Measurements from ENCODE around the gene MEGF10.

Gene MEGF10

DNA sequence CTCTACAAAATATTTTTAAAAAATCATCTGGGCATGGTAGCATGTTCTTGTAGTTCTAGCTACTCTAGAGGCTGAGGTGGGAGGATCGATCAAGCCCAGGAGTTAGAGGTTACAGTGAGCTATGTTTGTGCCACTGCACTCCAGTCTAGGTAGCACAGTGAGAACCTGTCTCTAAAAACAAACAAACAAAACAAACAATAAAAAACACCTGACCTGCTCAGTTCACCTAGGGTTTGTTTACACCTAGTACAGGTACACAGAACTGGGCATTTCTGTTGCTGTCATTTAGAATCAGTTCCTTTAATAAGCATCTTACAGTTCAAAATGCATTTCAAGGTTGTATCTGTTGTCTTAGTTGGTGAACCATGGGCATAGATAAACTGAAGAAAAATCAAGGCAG lies 95.3 kb downstream of the MEGF10 start:
- no peak for TF ChIP-seq ZNF384 (IDR thresholded peaks at IDR 0.05)
- TF ChIP-seq, protein P1, sequence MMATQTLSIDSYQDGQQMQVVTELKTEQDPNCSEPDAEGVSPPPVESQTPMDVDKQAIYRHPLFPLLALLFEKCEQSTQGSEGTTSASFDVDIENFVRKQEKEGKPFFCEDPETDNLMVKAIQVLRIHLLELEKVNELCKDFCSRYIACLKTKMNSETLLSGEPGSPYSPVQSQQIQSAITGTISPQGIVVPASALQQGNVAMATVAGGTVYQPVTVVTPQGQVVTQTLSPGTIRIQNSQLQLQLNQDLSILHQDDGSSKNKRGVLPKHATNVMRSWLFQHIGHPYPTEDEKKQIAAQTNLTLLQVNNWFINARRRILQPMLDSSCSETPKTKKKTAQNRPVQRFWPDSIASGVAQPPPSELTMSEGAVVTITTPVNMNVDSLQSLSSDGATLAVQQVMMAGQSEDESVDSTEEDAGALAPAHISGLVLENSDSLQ (IDR thresholded peaks at IDR 0.05): no peak
- no peak for TF ChIP-seq ARNT (IDR thresholded peaks at IDR 0.05)
- no peak for TF ChIP-seq SUZ12 (IDR thresholded peaks at IDR 0.05)
- TF ChIP-seq FOXA1 (IDR thresholded peaks at IDR 0.05): no peak
- TF ChIP-seq NFRKB (IDR thresholded peaks at IDR 0.05): no peak
- TF ChIP-seq TARDBP (IDR thresholded peaks at IDR 0.05): no peak
- TF ChIP-seq BHLHE40 (IDR thresholded peaks at IDR 0.05; ENCODE audit: borderline replicate concordance): no peak
- no peak for TF ChIP-seq HDGF (IDR thresholded peaks at IDR 0.05; ENCODE audit: borderline replicate concordance)
- no peak for TF ChIP-seq L3MBTL2 (conservative IDR thresholded peaks at IDR 0.05)
- no peak for TF ChIP-seq LEF1 (IDR thresholded peaks at IDR 0.05; ENCODE audit: borderline replicate concordance)
- TF ChIP-seq CTBP1 (IDR thresholded peaks at IDR 0.05; ENCODE audit: borderline replicate concordance): no peak
- no peak for TF ChIP-seq FOXK2 (IDR thresholded peaks at IDR 0.05)
- TF ChIP-seq ELF4 (IDR thresholded peaks at IDR 0.05): no peak
- no peak for TF ChIP-seq SP1 (IDR thresholded peaks at IDR 0.05)
- TF ChIP-seq FOXM1 (IDR thresholded peaks at IDR 0.05; ENCODE audit: borderline replicate concordance): no peak
- ChIA-PET POLR2A (no interaction called here), CTCF (no interaction called here)
- DNase-seq (ENCODE audit: extremely low spot score): no peak

DNA sequence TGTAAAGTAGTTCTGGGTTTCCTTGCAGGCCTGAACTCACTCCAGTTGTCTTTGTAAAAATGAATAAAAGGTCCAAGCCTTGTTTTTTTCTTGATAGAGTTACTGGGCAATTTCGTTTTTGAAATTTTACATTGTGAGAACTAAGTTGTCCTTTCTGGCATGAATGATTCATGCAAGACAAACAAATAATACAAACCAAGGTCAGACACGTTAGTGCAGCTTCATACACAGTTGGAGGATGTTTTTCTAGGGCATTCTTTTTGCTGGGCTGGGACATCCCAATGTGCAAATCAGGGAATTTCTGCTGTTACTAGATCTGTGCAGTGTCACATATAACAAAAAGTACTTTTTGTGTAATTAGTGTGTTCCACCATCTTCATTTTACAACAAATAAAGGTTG lies 96.0 kb downstream of the MEGF10 start:
- CTCF ChIA-PET: no interaction called here
- POLR2A ChIA-PET: no interaction called here
- no peak for DNase-seq (ENCODE audit: extremely low spot score)

DNA sequence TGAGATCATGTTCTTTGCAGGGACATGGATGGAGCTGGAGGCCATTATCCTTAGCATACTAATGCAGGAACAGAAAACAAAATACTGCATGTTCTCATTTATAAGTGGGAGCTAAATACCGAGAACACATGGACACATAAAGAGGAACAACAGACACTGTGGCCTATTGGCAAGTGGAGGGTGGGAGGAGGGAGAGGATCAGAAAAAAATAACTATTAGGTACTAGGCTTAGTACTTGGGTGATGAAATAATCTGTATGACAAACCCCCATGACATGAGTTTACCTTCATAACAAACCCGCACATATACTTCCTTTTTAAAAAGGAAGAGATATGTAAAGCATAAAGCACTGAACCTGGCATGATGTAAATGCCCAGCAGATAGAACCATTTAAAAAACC lies 99.0 kb downstream of the MEGF10 start:
- ChIA-PET POLR2A (no interaction called here), CTCF (no interaction called here)
- TF ChIP-seq BHLHE40 (IDR thresholded peaks at IDR 0.05; ENCODE audit: borderline replicate concordance) (no peak), FOXA1 (IDR thresholded peaks at IDR 0.05) (no peak), SP1 (IDR thresholded peaks at IDR 0.05) (no peak), L3MBTL2 (conservative IDR thresholded peaks at IDR 0.05) (no peak), ELF4 (IDR thresholded peaks at IDR 0.05) (no peak), ARNT (IDR thresholded peaks at IDR 0.05) (no peak), CTBP1 (IDR thresholded peaks at IDR 0.05; ENCODE audit: borderline replicate concordance) (no peak)
- TF ChIP-seq, protein P1 (IDR thresholded peaks at IDR 0.05): no peak
- no peak for DNase-seq (ENCODE audit: extremely low spot score)

More for the DNA sequence above, 96.0 kb downstream of the MEGF10 start:
- TF ChIP-seq LEF1 (IDR thresholded peaks at IDR 0.05; ENCODE audit: borderline replicate concordance) (no peak), BHLHE40 (IDR thresholded peaks at IDR 0.05; ENCODE audit: borderline replicate concordance) (no peak), SUZ12 (IDR thresholded peaks at IDR 0.05) (no peak), HDGF (IDR thresholded peaks at IDR 0.05; ENCODE audit: borderline replicate concordance) (no peak), ARNT (IDR thresholded peaks at IDR 0.05) (no peak), SP1 (IDR thresholded peaks at IDR 0.05) (no peak), L3MBTL2 (conservative IDR thresholded peaks at IDR 0.05) (no peak), NFRKB (IDR thresholded peaks at IDR 0.05) (no peak), ELF4 (IDR thresholded peaks at IDR 0.05) (no peak), FOXK2 (IDR thresholded peaks at IDR 0.05) (no peak), FOXA1 (IDR thresholded peaks at IDR 0.05) (no peak), FOXM1 (IDR thresholded peaks at IDR 0.05; ENCODE audit: borderline replicate concordance) (no peak), CTBP1 (IDR thresholded peaks at IDR 0.05; ENCODE audit: borderline replicate concordance) (no peak)
- TF ChIP-seq, protein P1 (IDR thresholded peaks at IDR 0.05): no peak

DNA sequence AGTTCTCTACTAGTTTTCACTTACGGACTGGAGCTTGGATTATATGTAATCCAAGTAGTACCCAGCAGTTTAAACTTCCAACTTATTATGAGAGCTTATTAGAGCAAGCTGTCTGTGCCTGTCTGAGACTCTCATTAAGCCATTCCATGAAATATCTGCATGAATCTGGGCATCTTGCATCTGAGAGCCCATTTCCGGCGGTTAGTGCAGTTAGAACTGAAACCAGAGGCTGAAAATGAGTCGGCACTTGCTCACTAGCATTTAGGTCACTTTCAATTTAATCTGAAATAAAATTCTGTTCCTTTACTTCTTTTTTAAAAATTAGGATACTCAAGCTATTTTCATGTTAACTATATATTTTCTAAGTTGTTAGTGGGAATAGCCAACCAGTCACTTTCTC lies 102.2 kb downstream of the MEGF10 start:
- ChIA-PET CTCF (no interaction called here), POLR2A (no interaction called here)
- no peak for DNase-seq (ENCODE audit: extremely low spot score)
- no peak for TF ChIP-seq ZNF384 (IDR thresholded peaks at IDR 0.05)
- TF ChIP-seq L3MBTL2 (conservative IDR thresholded peaks at IDR 0.05): no peak
- no peak for TF ChIP-seq FOXM1 (IDR thresholded peaks at IDR 0.05; ENCODE audit: borderline replicate concordance)
- TF ChIP-seq SP1 (IDR thresholded peaks at IDR 0.05): no peak
- no peak for TF ChIP-seq HDGF (IDR thresholded peaks at IDR 0.05; ENCODE audit: borderline replicate concordance)
- TF ChIP-seq, protein P1 (IDR thresholded peaks at IDR 0.05): no peak
- no peak for TF ChIP-seq TARDBP (IDR thresholded peaks at IDR 0.05)
- no peak for TF ChIP-seq NFRKB (IDR thresholded peaks at IDR 0.05)
- TF ChIP-seq FOXA1 (IDR thresholded peaks at IDR 0.05): no peak
- no peak for TF ChIP-seq ELF4 (IDR thresholded peaks at IDR 0.05)
- no peak for TF ChIP-seq ARNT (IDR thresholded peaks at IDR 0.05)
- no peak for TF ChIP-seq SUZ12 (IDR thresholded peaks at IDR 0.05)
- no peak for TF ChIP-seq CTBP1 (IDR thresholded peaks at IDR 0.05; ENCODE audit: borderline replicate concordance)
- no peak for TF ChIP-seq BHLHE40 (IDR thresholded peaks at IDR 0.05; ENCODE audit: borderline replicate concordance)
- TF ChIP-seq LEF1 (IDR thresholded peaks at IDR 0.05; ENCODE audit: borderline replicate concordance): no peak
- no peak for TF ChIP-seq FOXK2 (IDR thresholded peaks at IDR 0.05)

DNA sequence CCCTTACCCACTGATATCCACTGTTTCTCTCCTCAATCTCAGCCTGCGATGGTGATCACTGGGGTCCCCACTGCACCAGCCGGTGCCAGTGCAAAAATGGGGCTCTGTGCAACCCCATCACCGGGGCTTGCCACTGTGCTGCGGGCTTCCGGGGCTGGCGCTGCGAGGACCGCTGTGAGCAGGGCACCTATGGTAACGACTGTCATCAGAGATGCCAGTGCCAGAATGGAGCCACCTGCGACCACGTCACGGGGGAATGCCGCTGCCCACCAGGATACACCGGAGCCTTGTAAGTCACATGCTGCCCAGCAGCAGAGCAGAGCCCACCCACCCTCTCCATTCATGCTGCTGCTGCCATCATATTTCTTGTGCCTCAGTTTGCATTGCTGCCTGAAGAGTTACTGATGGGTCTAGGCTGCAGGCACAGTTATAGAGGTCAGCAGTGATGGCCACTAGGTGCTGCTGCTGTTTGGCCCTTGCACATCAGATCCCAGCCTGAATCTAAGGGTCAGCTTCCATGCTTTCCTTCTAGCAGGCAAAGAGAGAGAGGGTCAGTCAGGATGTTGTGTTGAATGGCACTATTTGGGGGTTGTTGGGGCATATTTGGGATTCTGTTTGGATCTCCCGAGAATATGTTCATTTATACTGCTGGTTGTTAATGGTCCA lies 106.0 kb downstream of the MEGF10 start:
- no peak for DNase-seq (ENCODE audit: extremely low spot score)
- ChIA-PET CTCF (no interaction called here), POLR2A (no interaction called here)
- TF ChIP-seq TARDBP (IDR thresholded peaks at IDR 0.05): no peak
- TF ChIP-seq FOXA1 (IDR thresholded peaks at IDR 0.05): no peak
- no peak for TF ChIP-seq SUZ12 (IDR thresholded peaks at IDR 0.05)
- TF ChIP-seq NFRKB (IDR thresholded peaks at IDR 0.05): no peak
- no peak for TF ChIP-seq FOXK2 (IDR thresholded peaks at IDR 0.05)
- no peak for TF ChIP-seq L3MBTL2 (conservative IDR thresholded peaks at IDR 0.05)
- no peak for TF ChIP-seq BHLHE40 (IDR thresholded peaks at IDR 0.05; ENCODE audit: borderline replicate concordance)
- TF ChIP-seq FOXM1 (IDR thresholded peaks at IDR 0.05; ENCODE audit: borderline replicate concordance): no peak
- TF ChIP-seq ARNT (IDR thresholded peaks at IDR 0.05): no peak
- no peak for TF ChIP-seq SP1 (IDR thresholded peaks at IDR 0.05)
- no peak for TF ChIP-seq LEF1 (IDR thresholded peaks at IDR 0.05; ENCODE audit: borderline replicate concordance)
- no peak for TF ChIP-seq HDGF (IDR thresholded peaks at IDR 0.05; ENCODE audit: borderline replicate concordance)
- TF ChIP-seq ELF4 (IDR thresholded peaks at IDR 0.05): no peak

All from HEK293T (cell line).